ACC112 (cell line): ENCODE data around the gene PODXL2.

Experiments used
- H2AFZ ChIP-seq: fragments of 200-600 bp; sonication (generic); one replicate; pipeline ENCODE4 v1.6.0; 2017; ENCODE audit warnings: antibody characterized with exemption, low read length; ENCODE audit not compliant: unreplicated experiment
- H3K27ac ChIP-seq: fragments of 200-600 bp; sonication (generic); 2 replicates; pipeline ENCODE4 v1.5.1; 2014; ENCODE audit warnings: low read depth, mild to moderate bottlenecking, antibody characterized with exemption, low read length, moderate library complexity
- H3K27me3 ChIP-seq: fragments of 200-600 bp; sonication (generic); 2 replicates; pipeline ENCODE4 v1.6.1; 2014; ENCODE audit warnings: mild to moderate bottlenecking, antibody characterized with exemption, low read length, moderate library complexity, mixed read lengths; ENCODE audit not compliant: insufficient read depth
- H3K36me3 ChIP-seq: fragments of 200-600 bp; sonication (generic); 2 replicates; pipeline ENCODE4 v1.6.1; 2016; ENCODE audit warnings: mild to moderate bottlenecking, antibody characterized with exemption, low read length, moderate library complexity, mixed read lengths; ENCODE audit not compliant: insufficient read depth
- H3K4me1 ChIP-seq: fragments of 200-600 bp; sonication (generic); one replicate; pipeline ENCODE4 v1.6.1; 2016; ENCODE audit warnings: low read length, mixed read lengths; ENCODE audit not compliant: insufficient read depth, unreplicated experiment, control insufficient read depth
- H3K4me3 ChIP-seq: fragments of 200-600 bp; sonication (generic); 2 replicates; pipeline ENCODE4 v1.5.1; 2014; ENCODE audit warnings: mild to moderate bottlenecking, low read depth, low read length
- H3K79me2 ChIP-seq: fragments of 200-600 bp; sonication (generic); one replicate; pipeline ENCODE4 v1.6.0; 2016; ENCODE audit warnings: low read length; ENCODE audit not compliant: control insufficient read depth, unreplicated experiment, insufficient read depth

Gene PODXL2

DNA sequence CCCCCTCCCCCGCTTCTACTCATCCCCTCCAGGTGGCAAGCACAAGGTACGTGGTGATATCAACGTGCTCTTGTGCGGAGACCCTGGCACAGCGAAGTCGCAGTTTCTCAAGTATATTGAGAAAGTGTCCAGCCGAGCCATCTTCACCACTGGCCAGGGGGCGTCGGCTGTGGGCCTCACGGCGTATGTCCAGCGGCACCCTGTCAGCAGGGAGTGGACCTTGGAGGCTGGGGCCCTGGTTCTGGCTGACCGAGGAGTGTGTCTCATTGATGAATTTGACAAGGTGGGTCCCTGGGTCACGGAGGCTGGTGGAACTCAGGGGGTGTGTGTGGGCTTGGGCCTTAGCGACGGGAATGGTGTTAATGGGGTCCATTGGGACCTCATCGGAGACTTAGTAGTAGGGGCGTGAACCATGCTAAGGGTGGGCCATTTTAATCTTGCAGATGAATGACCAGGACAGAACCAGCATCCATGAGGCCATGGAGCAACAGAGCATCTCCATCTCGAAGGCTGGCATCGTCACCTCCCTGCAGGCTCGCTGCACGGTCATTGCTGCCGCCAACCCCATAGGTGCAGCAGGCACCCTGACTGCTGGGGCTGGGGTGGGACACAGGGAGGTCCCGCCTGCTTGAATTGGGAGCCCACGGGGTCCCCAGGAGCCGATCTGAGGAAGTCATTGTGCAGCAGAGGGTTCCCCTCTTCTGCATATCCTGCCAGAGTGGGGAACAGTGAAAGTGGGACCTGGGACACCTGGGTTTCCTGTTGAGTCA is 12.0 kb upstream of the PODXL2 start:
- peaks cover 39% of the 10 kb centered on the region for H3K4me1 ChIP-seq
- peaks cover 45% of the 10 kb centered on the region for H3K36me3 ChIP-seq
- no peaks in the 10 kb centered on the region for H3K27me3 ChIP-seq

DNA sequence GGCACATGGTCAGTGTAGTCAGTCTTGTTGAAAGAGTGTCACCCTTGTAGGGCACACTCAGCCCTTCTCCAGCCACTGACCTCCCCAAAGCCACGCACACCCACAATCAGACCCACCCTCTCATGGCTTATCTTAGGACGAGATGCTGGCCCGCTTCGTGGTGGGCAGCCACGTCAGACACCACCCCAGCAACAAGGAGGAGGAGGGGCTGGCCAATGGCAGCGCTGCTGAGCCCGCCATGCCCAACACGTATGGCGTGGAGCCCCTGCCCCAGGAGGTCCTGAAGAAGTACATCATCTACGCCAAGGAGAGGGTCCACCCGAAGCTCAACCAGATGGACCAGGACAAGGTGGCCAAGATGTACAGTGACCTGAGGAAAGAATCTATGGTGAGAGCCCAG is 10.1 kb upstream of the PODXL2 start:
- Histone ChIP-seq H3K36me3 (peaks cover 39% of the 10 kb centered on the region), H3K27ac (no peak overlapping the region), H3K4me3 (no peak overlapping the region), H3K4me1 (peaks cover 21% of the 10 kb centered on the region), H3K79me2 (peaks cover 5% of the 10 kb centered on the region), H2AFZ (no peak overlapping the region), H3K27me3 (no peaks in the 10 kb centered on the region)

More for the DNA sequence above, 12.0 kb upstream of the PODXL2 start:
- Histone ChIP-seq H3K27ac (no peak overlapping the region), H3K79me2 (peaks cover 5% of the 10 kb centered on the region), H2AFZ (no peak overlapping the region), H3K4me3 (no peak overlapping the region)

DNA sequence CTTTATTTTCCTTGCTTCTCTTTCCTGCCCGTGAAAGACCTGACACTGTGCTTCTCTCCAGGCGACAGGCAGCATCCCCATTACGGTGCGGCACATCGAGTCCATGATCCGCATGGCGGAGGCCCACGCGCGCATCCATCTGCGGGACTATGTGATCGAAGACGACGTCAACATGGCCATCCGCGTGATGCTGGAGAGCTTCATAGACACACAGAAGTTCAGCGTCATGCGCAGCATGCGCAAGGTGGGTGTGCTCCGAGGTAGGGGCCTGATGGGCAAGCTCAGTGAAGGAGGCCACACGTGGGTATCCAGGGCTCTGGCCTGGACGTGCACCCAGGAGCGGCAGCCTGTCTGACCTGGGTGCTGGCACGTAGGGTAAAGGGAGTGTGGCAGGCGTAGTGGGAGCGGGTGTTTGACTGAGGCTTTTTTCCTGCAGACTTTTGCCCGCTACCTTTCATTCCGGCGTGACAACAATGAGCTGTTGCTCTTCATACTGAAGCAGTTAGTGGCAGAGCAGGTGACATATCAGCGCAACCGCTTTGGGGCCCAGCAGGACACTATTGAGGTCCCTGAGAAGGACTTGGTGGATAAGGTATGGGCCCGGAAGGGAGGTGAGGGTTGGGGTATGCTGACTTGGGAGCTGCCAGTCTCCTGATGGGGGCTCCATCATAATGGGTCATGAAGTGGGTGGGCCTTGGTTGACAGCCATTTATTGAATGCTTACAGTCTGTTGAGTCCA is 8.2 kb upstream of the PODXL2 start:
- H3K79me2 ChIP-seq: no peaks in the 10 kb centered on the region
- H3K27me3 ChIP-seq: no peaks in the 10 kb centered on the region
- H3K4me1 ChIP-seq: peaks cover 1% of the 10 kb centered on the region
- H3K4me3 ChIP-seq: no peak overlapping the region
- H3K36me3 ChIP-seq: peaks cover 32% of the 10 kb centered on the region
- no peak overlapping the region for H3K27ac ChIP-seq
- no peak overlapping the region for H2AFZ ChIP-seq

GRCh38 chr3:127622031-127622430 is 7.0 kb upstream of the PODXL2 start:
- Histone ChIP-seq H3K4me3 (no peak overlapping the region), H3K27ac (no peak overlapping the region), H2AFZ (no peak overlapping the region), H3K27me3 (0 out of 2 replicates have a peak, but pooled peaks cover 2% of the 10 kb centered on the region), H3K4me1 (no peaks in the 10 kb centered on the region), H3K36me3 (peaks cover 24% of the 10 kb centered on the region; the same call in 1 of the 2 replicates), H3K79me2 (no peaks in the 10 kb centered on the region)

DNA sequence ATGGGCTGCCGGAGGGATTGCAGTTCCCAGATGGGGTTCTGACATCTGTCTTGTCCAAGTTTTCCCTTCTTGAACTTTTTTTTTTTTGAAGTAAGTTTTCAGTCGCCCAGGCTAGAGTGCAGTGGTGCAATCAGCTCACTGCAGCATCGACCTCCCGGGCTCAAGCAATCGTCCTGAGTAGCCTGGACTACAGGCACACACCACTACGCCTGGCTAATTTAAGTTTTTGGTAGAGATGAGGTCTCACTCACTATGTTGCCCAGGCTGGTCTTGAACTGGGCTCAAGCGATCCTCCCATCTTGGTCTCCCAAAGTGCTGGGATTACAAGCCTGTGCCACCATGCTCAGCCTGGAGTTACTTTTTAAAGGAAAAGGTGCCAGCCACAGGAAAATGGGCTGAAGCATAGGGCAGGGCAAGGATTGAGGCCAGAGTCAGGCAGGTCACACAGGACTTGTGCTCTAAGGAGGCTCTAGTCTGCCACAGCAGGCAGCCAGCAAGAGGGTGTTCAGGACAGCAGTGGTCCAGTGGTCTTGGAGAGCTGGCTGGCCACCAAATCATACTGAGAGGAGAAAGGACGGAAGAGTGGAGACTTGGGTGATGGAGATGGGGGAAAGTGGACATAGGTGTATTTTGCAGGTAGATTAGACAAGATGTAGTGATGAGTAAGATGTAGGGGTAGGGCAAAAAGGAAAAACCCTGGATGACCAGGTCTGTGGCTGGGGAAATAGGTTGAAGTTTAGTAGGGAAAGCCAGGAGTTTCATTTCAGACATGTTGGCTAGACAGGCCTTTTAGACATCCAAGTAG is 6.0 kb upstream of the PODXL2 start:
- Histone ChIP-seq H3K4me1 (no peaks in the 10 kb centered on the region), H2AFZ (no peak overlapping the region), H3K4me3 (no peak overlapping the region), H3K36me3 (peaks cover 17% of the 10 kb centered on the region; the same call in 1 of the 2 replicates), H3K79me2 (no peaks in the 10 kb centered on the region), H3K27me3 (peaks cover 8% of the 10 kb centered on the region; the same call in 1 of the 2 replicates), H3K27ac (no peak overlapping the region)

DNA sequence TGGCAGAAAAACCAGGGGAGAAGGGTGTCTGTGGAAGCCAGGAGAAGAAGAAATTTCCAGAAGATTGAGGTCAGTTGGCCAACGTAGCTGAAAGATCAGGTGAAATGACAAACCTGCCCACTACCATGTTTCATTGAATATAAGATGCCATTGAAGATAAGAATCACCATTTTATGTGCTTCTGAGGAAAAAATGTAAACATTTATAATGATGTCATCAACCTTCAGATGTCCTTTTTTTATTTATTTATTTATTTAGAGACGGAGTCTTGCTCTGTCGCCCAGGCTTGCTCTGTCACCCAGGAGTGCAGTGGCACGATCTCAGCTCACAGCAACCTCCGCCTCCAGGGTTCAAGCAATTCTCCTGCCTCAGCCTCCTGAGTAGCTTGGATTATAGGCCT is 4.9 kb upstream of the PODXL2 start:
- Histone ChIP-seq H3K4me3 (no peak overlapping the region), H3K4me1 (no peaks in the 10 kb centered on the region), H3K27me3 (peaks cover 8% of the 10 kb centered on the region; the same call in 1 of the 2 replicates), H3K36me3 (peaks cover 7% of the 10 kb centered on the region; the same call in 1 of the 2 replicates), H3K27ac (no peak overlapping the region), H3K79me2 (no peaks in the 10 kb centered on the region), H2AFZ (no peak overlapping the region)

- Histone ChIP-seq H3K27ac (no peak overlapping the region), H3K27me3 (peaks cover 15% of the 10 kb centered on the region), H3K4me3 (no peak overlapping the region), H3K4me1 (peaks cover 7% of the 10 kb centered on the region), H3K79me2 (peaks cover 2% of the 10 kb centered on the region), H3K36me3 (peaks cover 5% of the 10 kb centered on the region; the same call in 1 of the 2 replicates), H2AFZ (no peak overlapping the region)
Measured at GRCh38 chr3:127625821-127626220, 3.2 kb upstream of the PODXL2 start.

DNA sequence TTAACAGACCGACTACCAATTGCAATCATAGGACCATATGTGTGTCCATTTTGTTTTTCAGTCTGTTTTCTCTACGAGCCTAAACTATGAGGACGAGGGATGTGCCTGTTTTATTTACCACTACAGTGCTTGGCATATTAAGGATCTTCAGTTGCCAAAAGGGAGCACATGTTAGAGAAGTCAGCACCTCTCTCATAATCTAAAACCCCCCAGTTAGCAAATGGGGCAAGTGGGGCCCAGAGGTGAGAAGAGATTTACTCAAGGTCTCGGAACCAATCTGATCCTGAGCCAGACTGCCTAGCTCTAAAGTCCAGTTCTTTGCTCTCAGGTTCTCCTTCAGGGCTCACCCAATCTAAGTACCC is 578 bp upstream of the PODXL2 start:
- H3K79me2 ChIP-seq: peaks cover 2% of the 10 kb centered on the region
- H3K4me3 ChIP-seq: peak overlapping the region; percentile 55
- H3K36me3 ChIP-seq: no peaks in the 10 kb centered on the region
- no peak overlapping the region for H2AFZ ChIP-seq
- H3K4me1 ChIP-seq: peaks cover 7% of the 10 kb centered on the region
- H3K27me3 ChIP-seq: peaks cover 15% of the 10 kb centered on the region
- H3K27ac ChIP-seq: no peak overlapping the region

DNA sequence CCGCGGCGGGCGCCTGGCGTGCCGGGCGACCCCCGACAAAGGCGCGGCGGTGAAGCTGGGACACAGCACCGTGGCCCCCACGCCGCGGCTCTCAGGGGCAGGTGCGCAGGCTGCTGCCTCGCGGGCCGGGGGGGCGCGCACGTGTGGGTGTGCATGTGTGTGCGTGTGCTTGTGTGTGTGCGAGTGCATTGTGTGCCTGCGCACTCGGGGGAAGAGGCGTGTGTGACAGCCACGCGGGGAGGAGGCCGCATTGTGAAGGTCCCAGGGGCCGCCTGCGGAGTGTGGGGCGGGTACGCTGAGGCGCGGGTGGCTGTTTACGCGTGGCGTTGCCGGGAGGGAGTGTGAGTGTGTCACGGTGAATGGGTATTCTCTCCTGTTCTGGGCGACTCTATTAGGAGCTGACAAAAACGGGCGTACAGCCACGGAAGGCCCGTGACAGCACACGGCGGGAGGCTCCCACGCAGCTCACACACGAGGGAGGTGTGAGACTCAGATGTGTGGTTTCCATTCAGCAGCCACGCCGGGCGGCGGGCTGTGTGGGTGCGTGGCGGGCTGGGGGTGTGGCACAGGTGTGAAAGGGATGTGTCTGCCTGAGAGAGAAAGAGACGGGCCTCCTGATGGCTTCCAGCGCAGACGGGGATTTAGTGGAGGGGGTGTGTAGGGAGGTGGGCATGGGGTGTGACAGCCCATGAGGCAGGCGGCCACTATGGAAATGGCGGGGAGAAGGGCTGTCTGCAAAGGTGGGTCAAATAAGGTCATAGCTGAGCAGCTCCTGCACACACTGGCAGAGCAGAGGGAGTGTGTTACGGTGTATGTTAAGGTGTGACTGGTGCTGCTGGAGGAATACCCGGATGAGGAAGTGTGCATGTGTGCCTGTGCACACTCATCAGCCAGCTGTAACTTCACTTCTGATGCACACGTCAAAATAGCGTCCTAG is 750 bp downstream of the PODXL2 start:
- H3K36me3 ChIP-seq: no peaks in the 10 kb centered on the region
- H3K79me2 ChIP-seq: peaks cover 2% of the 10 kb centered on the region
- H3K4me1 ChIP-seq: peaks cover 7% of the 10 kb centered on the region
- H3K27me3 ChIP-seq: peaks cover 15% of the 10 kb centered on the region
- peak overlapping the region; percentile 88 for H2AFZ ChIP-seq
- H3K4me3 ChIP-seq: peak overlapping the region; percentile 86
- no peak overlapping the region for H3K27ac ChIP-seq
